A673 (cell line): ENCODE results near the gene MYO15B. TPM values are rescaled to one million over a fixed set of nuclear protein-coding genes. Genes with fewer than 3 reads are reported as not detected.

Experiments used
- BruUV-seq: library from RNA; stranded (reverse); fragments of 400-500 nt; replicated peaks from 2 replicates; lab custom pipeline; 2021; lab: Mats Ljungman, UMichigan
- CTCF ChIA-PET: fragments of 300-600 bp; sonication (Branson Sonifier 250); formaldehyde crosslinking; loops from one replicate; lab custom pipeline; 2022; ENCODE audit warnings: antibody characterized with exemption; lab: Charles Lee
- POLR2A ChIA-PET: fragments of 300-600 bp; sonication (Branson Sonifier 250); formaldehyde crosslinking; loops from one replicate; lab custom pipeline; 2022; ENCODE audit warnings: antibody characterized with exemption; ENCODE audit not compliant: low non-redundant PET; lab: Charles Lee
- DNase-seq: peaks from one replicate; pipeline ENCODE4 v3.0.0-alpha.2; 2015; ENCODE audit warnings: low spot score
- H3K27ac ChIP-seq: fragments of 200-600 bp; sonication (generic); 2 replicates; pipeline ENCODE4 v1.5.1; 2016; ENCODE audit warnings: mixed run types, low read depth, mild to moderate bottlenecking, mixed read lengths, antibody characterized with exemption, low read length; ENCODE audit not compliant: poor library complexity, severe bottlenecking
- H3K27me3 ChIP-seq: fragments of 200-600 bp; sonication (generic); replicated peaks from 2 replicates; pipeline ENCODE4 v1.6.1; 2017; ENCODE audit warnings: mixed run types, low read depth, mild to moderate bottlenecking, mixed read lengths, antibody characterized with exemption, low read length; ENCODE audit not compliant: insufficient read depth, poor library complexity
- H3K36me3 ChIP-seq: fragments of 200-600 bp; sonication (generic); 2 replicates; pipeline ENCODE4 v1.6.1; 2016; ENCODE audit warnings: mixed run types, mild to moderate bottlenecking, mixed read lengths, antibody characterized with exemption, low read length; ENCODE audit not compliant: insufficient read depth, poor library complexity, severe bottlenecking
- H3K4me1 ChIP-seq: fragments of 200-600 bp; sonication (generic); 2 replicates; pipeline ENCODE4 v1.6.1; 2017; ENCODE audit warnings: mixed run types, mild to moderate bottlenecking, mixed read lengths, antibody characterized with exemption, low read length; ENCODE audit not compliant: insufficient read depth, poor library complexity, severe bottlenecking
- H3K4me3 ChIP-seq: fragments of 200-600 bp; sonication (generic); 2 replicates; pipeline ENCODE4 v1.5.1; 2016; ENCODE audit warnings: low read depth, mixed run types, mild to moderate bottlenecking, mixed read lengths, low read length; ENCODE audit not compliant: poor library complexity, severe bottlenecking
- H3K9me3 ChIP-seq: fragments of 200-600 bp; sonication (generic); 2 replicates; pipeline ENCODE4 v1.6.1; 2016; ENCODE audit warnings: mixed run types, low read depth, mild to moderate bottlenecking, mixed read lengths, antibody characterized with exemption, low read length; ENCODE audit not compliant: poor library complexity, severe bottlenecking
- EZH2 ChIP-seq: fragments of 200-600 bp; sonication (generic); IDR thresholded peaks from 2 replicates; pipeline ENCODE4 v1.6.1; 2017; ENCODE audit warnings: borderline replicate concordance, low read depth, mild to moderate bottlenecking, mixed read lengths, antibody characterized with exemption, low read length; ENCODE audit not compliant: poor library complexity, severe bottlenecking
- intact Hi-C: fragments of 100-400 bp; cut with micrococcal nuclease; formaldehyde crosslinking; loops from one replicate; pipeline ENCODE4 v1.10.0; 2022; ENCODE audit not compliant: unreplicated experiment
- total RNA-seq: library from RNA; stranded (reverse); gene quantifications from 2 replicates; pipeline ENCODE4 v1.2.3, GENCODE V29; 2021
- TF ChIP-seq, protein P1 (sequence below): fragments of 300-800, 200-600 bp; sonication (generic); conservative IDR thresholded peaks from 2 replicates; pipeline ENCODE4 v1.5.1; 2017; ENCODE audit warnings: low read depth, mild to moderate bottlenecking, antibody characterized with exemption, low read length, moderate library complexity, mixed read lengths

MYO15B gene
- total RNA-seq, 1 experiment from 2014 or later = 9.3 TPM

- TF ChIP-seq EZH2 = no peak
- TF ChIP-seq, protein P1, sequence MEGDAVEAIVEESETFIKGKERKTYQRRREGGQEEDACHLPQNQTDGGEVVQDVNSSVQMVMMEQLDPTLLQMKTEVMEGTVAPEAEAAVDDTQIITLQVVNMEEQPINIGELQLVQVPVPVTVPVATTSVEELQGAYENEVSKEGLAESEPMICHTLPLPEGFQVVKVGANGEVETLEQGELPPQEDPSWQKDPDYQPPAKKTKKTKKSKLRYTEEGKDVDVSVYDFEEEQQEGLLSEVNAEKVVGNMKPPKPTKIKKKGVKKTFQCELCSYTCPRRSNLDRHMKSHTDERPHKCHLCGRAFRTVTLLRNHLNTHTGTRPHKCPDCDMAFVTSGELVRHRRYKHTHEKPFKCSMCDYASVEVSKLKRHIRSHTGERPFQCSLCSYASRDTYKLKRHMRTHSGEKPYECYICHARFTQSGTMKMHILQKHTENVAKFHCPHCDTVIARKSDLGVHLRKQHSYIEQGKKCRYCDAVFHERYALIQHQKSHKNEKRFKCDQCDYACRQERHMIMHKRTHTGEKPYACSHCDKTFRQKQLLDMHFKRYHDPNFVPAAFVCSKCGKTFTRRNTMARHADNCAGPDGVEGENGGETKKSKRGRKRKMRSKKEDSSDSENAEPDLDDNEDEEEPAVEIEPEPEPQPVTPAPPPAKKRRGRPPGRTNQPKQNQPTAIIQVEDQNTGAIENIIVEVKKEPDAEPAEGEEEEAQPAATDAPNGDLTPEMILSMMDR = no peak
- Histone ChIP-seq H3K27ac (no peak overlapping the region), H3K27me3 (no peaks in the 10 kb centered on the region), H3K9me3 (no peaks in the 10 kb centered on the region), H3K4me3 (no peak overlapping the region), H3K4me1 (no peaks in the 10 kb centered on the region), H3K36me3 (no peaks in the 10 kb centered on the region)
- DNase-seq = no peak
- intact Hi-C loops = no loop called here
- POLR2A ChIA-PET = no interaction called here
- CTCF ChIA-PET = interaction anchor here (0.5 kb wide), 1 partner anchor 56 kb away, joined by 3 read pairs; no protein-coding TSS in a partner anchor
- BruUV-seq = no TSS peak
These were observed 43.4 kb upstream of the MYO15B start for GRCh38 chr17:75544250-75544649.

- no peak overlapping the region for H3K4me3 ChIP-seq
- intact Hi-C loops = no loop called here
- H3K27ac ChIP-seq = no peak overlapping the region
- ChIA-PET POLR2A (no interaction called here), CTCF (no interaction called here)
- H3K27me3 ChIP-seq = no peaks in the 10 kb centered on the region
- no peaks in the 10 kb centered on the region for H3K36me3 ChIP-seq
- H3K9me3 ChIP-seq = no peaks in the 10 kb centered on the region
- no peak for DNase-seq
- TF ChIP-seq, protein P1 = no peak
- TF ChIP-seq EZH2 = no peak
- no TSS peak for BruUV-seq
- H3K4me1 ChIP-seq = no peaks in the 10 kb centered on the region
These were observed 41.4 kb upstream of the MYO15B start for GRCh38 chr17:75546181-75546580.

DNA sequence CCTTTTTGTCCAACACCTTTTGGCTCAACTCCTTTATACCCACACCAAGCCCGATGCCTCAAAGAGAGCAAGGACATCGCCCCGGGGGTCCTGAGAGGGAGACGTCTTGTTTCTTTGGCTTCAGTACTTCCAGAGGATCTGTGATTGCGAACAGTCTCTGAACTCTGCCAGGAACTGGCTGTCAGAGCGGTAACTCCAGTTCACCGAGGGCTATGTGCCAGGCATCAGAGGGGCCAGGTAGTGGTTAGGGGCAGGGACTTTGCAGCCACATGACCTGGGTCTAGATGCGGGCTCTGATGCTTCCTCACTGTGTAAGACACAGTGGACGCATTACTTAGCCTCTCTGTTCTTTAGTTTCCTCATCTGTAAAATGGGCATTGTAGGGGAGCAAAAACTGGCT is 40.5 kb upstream of the MYO15B start:
- no peak for TF ChIP-seq EZH2
- TF ChIP-seq, protein P1 = no peak
- POLR2A ChIA-PET = no interaction called here
- H3K27me3 ChIP-seq = no peaks in the 10 kb centered on the region
- H3K4me3 ChIP-seq = no peak overlapping the region
- CTCF ChIA-PET = no interaction called here
- no TSS peak for BruUV-seq
- H3K27ac ChIP-seq = no peak overlapping the region
- DNase-seq = no peak
- no peaks in the 10 kb centered on the region for H3K9me3 ChIP-seq
- H3K4me1 ChIP-seq = no peaks in the 10 kb centered on the region
- no peaks in the 10 kb centered on the region for H3K36me3 ChIP-seq
- intact Hi-C loops = no loop called here
